Peyer's patch (tissue), 4 donors: ENCODE measurements around the gene GDF9. TPM values are rescaled to one million over a fixed set of nuclear protein-coding genes. Genes with fewer than 3 reads are reported as not detected.

ENCODE experiments used
- DNase-seq, 3 donors: peaks; one replicate each; pipeline ENCODE4 v3.0.0-alpha.2; 2017 to 2019
- H3K27ac ChIP-seq, 4 donors: fragments of 200-600 bp; sonication (generic); one replicate each; pipeline ENCODE4 v1.5.1; 2016 to 2019
- H3K27me3 ChIP-seq, 2 donors: fragments of 200-600 bp; sonication (generic); one replicate each; pipeline ENCODE4 v1.5.1; 2019
- H3K36me3 ChIP-seq, 3 donors: fragments of 200-600 bp; sonication (generic); one replicate each; pipeline ENCODE4 v1.5.1; 2016 to 2019
- H3K4me1 ChIP-seq, 4 donors: fragments of 200-600 bp; sonication (generic); one replicate each; pipeline ENCODE4 v1.5.1; 2016 to 2019
- H3K4me3 ChIP-seq, 4 donors: fragments of 200-600 bp; sonication (generic); 1 replicate in 3 of 4; 2 replicates in 1 of 4; pipeline ENCODE4 v1.5.1; 2016 to 2019; ENCODE audit warnings: mild to moderate bottlenecking in 1 of 4
- H3K9me3 ChIP-seq, 4 donors: fragments of 200-600 bp; sonication (generic); one replicate each; pipeline ENCODE4 v1.5.1; 2016 to 2019; ENCODE audit warnings: mild to moderate bottlenecking in 1 of 4
- CTCF ChIP-seq, 6 experiments: fragments of 450-650 bp in 4 of 6; fragments of 200-600 bp in 2 of 6; sonication (generic) in 1 of 6; IDR thresholded peaks; one replicate each; pipeline ENCODE4 v1.5.1; 2017 to 2019; ENCODE audit warnings: antibody characterized with exemption in 6 of 6, mild to moderate bottlenecking in 3 of 6, moderate library complexity in 1 of 6
- POLR2A ChIP-seq, 2 donors: fragments of 450-650 bp; IDR thresholded peaks; one replicate each; pipeline ENCODE4 v1.5.1; 2017; ENCODE audit warnings: antibody characterized with exemption in 2 of 2, mild to moderate bottlenecking in 2 of 2, moderate library complexity in 2 of 2
- total RNA-seq, 4 donors: library from RNA; depleted of rRNA; stranded (reverse); fragments of >200 nt; gene quantifications; one replicate each; pipeline ENCODE4 v1.1.0, GENCODE V29; 2016

The GDF9 gene
- total RNA-seq, 4 donors from 2014 or later = 0.66 TPM; not detected in 3

GRCh38 chr5:132877938-132878337, 11.7 kb upstream of the GDF9 start:
- Histone ChIP-seq H3K27me3 (no peaks in the 10 kb centered on the region), H3K9me3 (no peaks in the 10 kb centered on the region), H3K36me3 (peaks cover 0 to 66% (median 0%) of the 10 kb centered on the region in 3 donors), H3K4me1 (peaks cover 0 to 3% (median 0%) of the 10 kb centered on the region in 4 donors), H3K4me3 (no peak overlapping the region), H3K27ac (peak overlapping the region in 2 of 4 donors; percentile 3 to 36)
- TF ChIP-seq CTCF (IDR thresholded peaks at IDR 0.05) (no peak), POLR2A (IDR thresholded peaks at IDR 0.05) (no peak)
- peak in 1 of 3 donors; percentile 58 for DNase-seq

GRCh38 chr5:132877466-132877865, 11.2 kb upstream of the GDF9 start:
- Histone ChIP-seq H3K27me3 (no peaks in the 10 kb centered on the region), H3K4me3 (no peak overlapping the region), H3K9me3 (no peaks in the 10 kb centered on the region), H3K4me1 (peaks cover 0 to 7% (median 0%) of the 10 kb centered on the region in 4 donors), H3K36me3 (peaks cover 0 to 61% (median 0%) of the 10 kb centered on the region in 3 donors), H3K27ac (no peak overlapping the region)
- no peak for TF ChIP-seq CTCF (IDR thresholded peaks at IDR 0.05)
- TF ChIP-seq POLR2A (IDR thresholded peaks at IDR 0.05) = no peak
- DNase-seq = no peak

- Histone ChIP-seq H3K27ac (no peak overlapping the region), H3K36me3 (peaks cover 0 to 48% (median 0%) of the 10 kb centered on the region in 3 donors)
Measured at GRCh38 chr5:132876020-132876759, 9.9 kb upstream of the GDF9 start.

GRCh38 chr5:132873930-132874271, 7.6 kb upstream of the GDF9 start:
- Histone ChIP-seq H3K4me3 (peak overlapping the region in 3 of 4 donors; percentile 7 to 48 (median 37)), H3K4me1 (peaks cover 0 to 11% (median 2%) of the 10 kb centered on the region in 4 donors), H3K27me3 (no peaks in the 10 kb centered on the region), H3K27ac (peak overlapping the region in 3 of 4 donors; percentile 34 to 86 (median 77)), H3K9me3 (no peaks in the 10 kb centered on the region), H3K36me3 (peaks cover 0 to 47% (median 0%) of the 10 kb centered on the region in 3 donors)
- TF ChIP-seq POLR2A (IDR thresholded peaks at IDR 0.05) (no peak), CTCF (IDR thresholded peaks at IDR 0.05) (no peak)
- DNase-seq = peak in 1 of 3 donors; percentile 49

More at GRCh38 chr5:132876020-132876759, 9.9 kb upstream of the GDF9 start:
- no peaks in the 10 kb centered on the region for H3K9me3 ChIP-seq
- no peak for DNase-seq
- H3K4me1 ChIP-seq = peaks cover 0 to 11% (median 2%) of the 10 kb centered on the region in 4 donors
- no peak overlapping the region for H3K4me3 ChIP-seq
- TF ChIP-seq POLR2A (IDR thresholded peaks at IDR 0.05) = no peak
- TF ChIP-seq CTCF (IDR thresholded peaks at IDR 0.05) = no peak
- H3K27me3 ChIP-seq = no peaks in the 10 kb centered on the region

- no peaks in the 10 kb centered on the region for H3K9me3 ChIP-seq
- DNase-seq = peak in 1 of 3 donors; percentile 54
- H3K4me3 ChIP-seq = peak within 1 kb of the TSS in 3 of 4 donors; percentile 7 to 48 (median 37)
- peaks cover 0 to 13% (median 2%) of the 10 kb centered on the region in 4 donors for H3K4me1 ChIP-seq
- H3K36me3 ChIP-seq = peaks cover 0 to 53% (median 0%) of the 10 kb centered on the region in 3 donors
- TF ChIP-seq POLR2A (IDR thresholded peaks at IDR 0.05) (peak; percentile 87 to 90), CTCF (IDR thresholded peaks at IDR 0.05) (peak in 1 of 6 experiments; percentile 20)
- no peaks in the 10 kb centered on the region for H3K27me3 ChIP-seq
- H3K27ac ChIP-seq = peak within 1 kb of the TSS in 3 of 4 donors; percentile 34 to 86 (median 77)
Measured at GRCh38 chr5:132873119-132873929, 7.1 kb upstream of the GDF9 start, which contains the start of gene LEAP2. Gene LEAP2, plus strand, starts transcription at chr5:132873668. Its CDS starts 27 bp downstream, at chr5:132873695.
